K562 (cell line): Measurements from ENCODE around the gene ADAMTS6. TPM values are rescaled to one million over a fixed set of nuclear protein-coding genes. Genes with fewer than 3 reads are reported as not detected.

Experiments used
- ATAC-seq: fragments of 200-7000 bp; cut with Tn5 transposase; 3 replicates; pipeline ENCODE4 v1.9.1; 2020; ENCODE audit warnings: moderate library complexity
- BruUV-seq: library from RNA; stranded (reverse); fragments of 400-500 nt; replicated peaks from 2 replicates; lab custom pipeline; 2021; lab: Mats Ljungman, UMichigan
- CTCF ChIA-PET: fragments of 300-600 bp; formaldehyde crosslinking; extraction: SDS; loops from one replicate; lab custom pipeline; 2021; ENCODE audit warnings: low intra/inter-chr PET ratio; lab: Yijun Ruan, JAX
- POLR2A ChIA-PET: fragments of 300-600, 350-650 bp; sonication (Branson Sonifier 250); formaldehyde crosslinking; extraction: SDS; loops from one replicate; lab custom pipeline; 2021; ENCODE audit warnings: antibody characterized with exemption, inconsistent platforms; lab: Yijun Ruan, JAX
- DNase-seq, 4 experiments: peaks; one replicate each; pipeline versions ENCODE4 v3.0.0 to v3.0.0-alpha.2; 2011 to 2018; ENCODE audit warnings: low spot score in 3 of 4, mixed read lengths in 3 of 4; ENCODE audit errors: extremely low read depth in 1 of 4
- FAIRE-seq: peaks from 2 replicates; lab custom pipeline; 2011; peaks lifted over from hg19 to GRCh38; lab: Jason Lieb, UNC
- H2AFZ ChIP-seq: 2 replicates; pipeline ENCODE4 v1.6.0; 2011; ENCODE audit warnings: low read depth, low read length, control low read depth, inconsistent platforms
- H3K27ac ChIP-seq: fragments of 200-600 bp; 3 replicates; pipeline ENCODE4 v1.8.0; 2011; ENCODE audit warnings: low read depth, mild to moderate bottlenecking, control low read depth, inconsistent platforms, low read length, moderate library complexity, mixed read lengths; ENCODE audit errors: extremely low read depth
- H3K27me3 ChIP-seq, 2 experiments: fragments of 300-600 bp in 1 of 2; 2 replicates in 1 of 2; 3 replicates in 1 of 2; pipeline versions ENCODE4 v1.6.0 to v1.8.0; 2011; ENCODE audit warnings: inconsistent platforms in 2 of 2, low read length in 2 of 2, mild to moderate bottlenecking in 1 of 2, mixed read lengths in 1 of 2, moderate library complexity in 1 of 2; ENCODE audit not compliant: control insufficient read depth in 2 of 2, insufficient read depth in 2 of 2
- H3K36me3 ChIP-seq: fragments of 300-600 bp; 3 replicates; pipeline ENCODE4 v1.8.0; 2011; ENCODE audit warnings: mild to moderate bottlenecking, low read length, inconsistent platforms; ENCODE audit not compliant: control insufficient read depth, insufficient read depth
- H3K4me1 ChIP-seq, 2 experiments: fragments of 200-600 bp in 1 of 2; replicated peaks in 1 of 2; 2 replicates in 1 of 2; 3 replicates in 1 of 2; pipeline versions ENCODE4 v1.5.1 to v1.8.0; 2011; ENCODE audit warnings: inconsistent platforms in 2 of 2, low read length in 2 of 2, mild to moderate bottlenecking in 1 of 2, mixed read lengths in 1 of 2, moderate library complexity in 1 of 2; ENCODE audit not compliant: control insufficient read depth in 2 of 2, insufficient read depth in 2 of 2
- H3K4me2 ChIP-seq: 2 replicates; pipeline ENCODE4 v1.6.1; 2011; ENCODE audit warnings: low read length, control low read depth, inconsistent platforms, mixed read lengths; ENCODE audit not compliant: insufficient read depth
- H3K4me3 ChIP-seq: fragments of 200-600 bp; sonication (generic), shearing (Covaris generic); 2 replicates; pipeline ENCODE4 v1.5.1; 2016; ENCODE audit warnings: control low read depth, inconsistent platforms
- H3K79me2 ChIP-seq: fragments of 200-600 bp; 3 replicates; pipeline ENCODE4 v1.8.0; 2011; ENCODE audit warnings: low read length, inconsistent platforms; ENCODE audit not compliant: control insufficient read depth, insufficient read depth
- H3K9ac ChIP-seq, 2 experiments: 2 replicates each; pipeline versions ENCODE4 v1.6.0 to v1.6.1; 2011; ENCODE audit warnings: low read depth in 2 of 2, low read length in 2 of 2, control low read depth in 1 of 2, inconsistent platforms in 1 of 2, mild to moderate bottlenecking in 1 of 2, mixed read lengths in 1 of 2; ENCODE audit not compliant: insufficient read depth in 1 of 2
- H3K9me1 ChIP-seq: one replicate; pipeline ENCODE4 v1.6.0; 2011; ENCODE audit warnings: inconsistent platforms, mild to moderate bottlenecking, low read length, moderate library complexity; ENCODE audit not compliant: control insufficient read depth, insufficient read depth
- H3K9me3 ChIP-seq: replicated peaks from 2 replicates; pipeline ENCODE4 v1.5.1; 2011; ENCODE audit warnings: low read depth, low read length, inconsistent platforms; ENCODE audit not compliant: control insufficient read depth, insufficient read depth
- H4K20me1 ChIP-seq: replicated peaks from 2 replicates; pipeline ENCODE4 v1.6.1; 2011; ENCODE audit warnings: low read length, inconsistent platforms, mixed read lengths; ENCODE audit not compliant: control insufficient read depth, insufficient read depth
- DMBX1 ChIP-seq: fragments of 250-450 bp; sonication (Bioruptor Pico); IDR thresholded peaks from 2 replicates; pipeline ENCODE4 v1.8.0; 2022; ENCODE audit warnings: inconsistent platforms, mild to moderate bottlenecking, moderate library complexity, borderline replicate concordance
- E2F3 ChIP-seq: fragments of 250-450 bp; sonication (Bioruptor Pico); IDR thresholded peaks from 2 replicates; pipeline ENCODE4 v1.4.0; 2020; ENCODE audit warnings: mild to moderate bottlenecking
- L3MBTL2 ChIP-seq: fragments of 450-650 bp; IDR thresholded peaks from 2 replicates; pipeline ENCODE4 v1.6.1; 2016; ENCODE audit warnings: mild to moderate bottlenecking, moderate library complexity
- PHB2 ChIP-seq: fragments of 450-650 bp; IDR thresholded peaks from 2 replicates; pipeline ENCODE4 v1.6.1; 2017; ENCODE audit warnings: low read depth
- RNF2 ChIP-seq: sonication (generic); IDR thresholded peaks from 2 replicates; pipeline ENCODE4 v1.6.1; 2016
- SRSF9 ChIP-seq: fragments of 200-400 bp; formaldehyde crosslinking; IDR thresholded peaks from 2 replicates; pipeline ENCODE4 v1.6.1; 2017; ENCODE audit warnings: low read depth, low read length, borderline replicate concordance
- ZNF174 ChIP-seq: fragments of 250-450 bp; sonication (Bioruptor Pico); IDR thresholded peaks from 2 replicates; pipeline ENCODE4 v1.4.0; 2020; ENCODE audit warnings: mild to moderate bottlenecking
- WGBS: fragments of 100-300 bp; shearing (Covaris generic); methylation state at CpG from one replicate; pipeline ENCODE4 v1.1.6; 2016; ENCODE audit warnings: low coverage, mixed read lengths; ENCODE audit not compliant: insufficient coverage; ENCODE audit errors: missing lambda C conversion rate; 5-methylcytosine and 5-hydroxymethylcytosine counted together
- in situ Hi-C: fragments of 300-500 bp; cut with MboI; formaldehyde crosslinking; loops from 4 replicates; pipeline ENCODE4 v1.15.0; 2018; ENCODE audit warnings: inconsistent platforms, mixed read lengths
- intact Hi-C: fragments of 100-400 bp; cut with micrococcal nuclease; formaldehyde crosslinking; loops from 2 replicates; pipeline ENCODE4 v1.14.2; 2022
- polyA plus RNA-seq, 8 experiments: library from polyadenylated mRNA; depleted of rRNA in 4 of 8; stranded (reverse) in 5 of 8; unstranded in 3 of 8; fragments of >200 nt; fragmentation: Nextera tagmentation in 2 of 8; fragmentation: Illumina TruSeq in 1 of 8; extraction: Ambion mirVana in 2 of 8; extraction: Trizol in 1 of 8; gene quantifications; 2 replicates each; pipeline versions ENCODE4 v1.2.1 to v1.2.3, GENCODE V29; 2011 to 2014; ENCODE audit warnings: inconsistent platforms in 1 of 8, missing spikeins in 1 of 8
- total RNA-seq, 7 experiments: library from RNA; depleted of rRNA in 6 of 7; stranded (reverse); fragments of >200 nt in 6 of 7; fragmentation: Illumina TruSeq in 2 of 7; extraction: Trizol in 2 of 7; gene quantifications; 2 replicates each; pipeline versions ENCODE4 v1.2.1 to v1.2.3, GENCODE V29; 2011 to 2021; ENCODE audit warnings: low replicate concordance in 1 of 7
- TF ChIP-seq, protein P1 (sequence below): sonication (generic); formaldehyde crosslinking; IDR thresholded peaks from 2 replicates; pipeline ENCODE4 v1.8.0; 2023; ENCODE audit warnings: mild to moderate bottlenecking, missing genetic modification reagents

ADAMTS6 gene
- total and polyA plus RNA-seq, 9 of the 15 experiments (the other 6 are each of a cell fraction or from before 2014, with no cell fraction given) = 0.57 to 5.3 (median 1.5) TPM

DNA sequence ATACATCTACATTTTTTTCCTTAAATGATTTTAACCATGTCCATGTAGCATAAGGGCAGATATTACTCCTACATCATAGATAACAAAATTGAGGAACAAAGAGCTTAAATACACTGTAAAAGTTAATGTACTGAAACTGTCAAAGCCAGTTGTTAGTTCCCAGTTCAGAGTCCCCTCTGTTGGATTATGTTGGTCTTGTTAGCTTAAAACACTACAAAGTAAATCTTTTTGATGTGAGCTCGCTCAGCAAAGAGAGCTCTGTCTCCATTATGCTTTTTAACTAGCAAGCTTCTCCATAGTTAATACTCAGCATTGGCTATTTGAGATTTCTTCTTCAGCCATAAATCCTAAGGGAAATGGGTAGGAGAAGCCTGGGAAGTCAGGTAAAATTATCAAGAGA, 149.1 kb downstream of the ADAMTS6 start (continued):
- TF ChIP-seq, protein P1, sequence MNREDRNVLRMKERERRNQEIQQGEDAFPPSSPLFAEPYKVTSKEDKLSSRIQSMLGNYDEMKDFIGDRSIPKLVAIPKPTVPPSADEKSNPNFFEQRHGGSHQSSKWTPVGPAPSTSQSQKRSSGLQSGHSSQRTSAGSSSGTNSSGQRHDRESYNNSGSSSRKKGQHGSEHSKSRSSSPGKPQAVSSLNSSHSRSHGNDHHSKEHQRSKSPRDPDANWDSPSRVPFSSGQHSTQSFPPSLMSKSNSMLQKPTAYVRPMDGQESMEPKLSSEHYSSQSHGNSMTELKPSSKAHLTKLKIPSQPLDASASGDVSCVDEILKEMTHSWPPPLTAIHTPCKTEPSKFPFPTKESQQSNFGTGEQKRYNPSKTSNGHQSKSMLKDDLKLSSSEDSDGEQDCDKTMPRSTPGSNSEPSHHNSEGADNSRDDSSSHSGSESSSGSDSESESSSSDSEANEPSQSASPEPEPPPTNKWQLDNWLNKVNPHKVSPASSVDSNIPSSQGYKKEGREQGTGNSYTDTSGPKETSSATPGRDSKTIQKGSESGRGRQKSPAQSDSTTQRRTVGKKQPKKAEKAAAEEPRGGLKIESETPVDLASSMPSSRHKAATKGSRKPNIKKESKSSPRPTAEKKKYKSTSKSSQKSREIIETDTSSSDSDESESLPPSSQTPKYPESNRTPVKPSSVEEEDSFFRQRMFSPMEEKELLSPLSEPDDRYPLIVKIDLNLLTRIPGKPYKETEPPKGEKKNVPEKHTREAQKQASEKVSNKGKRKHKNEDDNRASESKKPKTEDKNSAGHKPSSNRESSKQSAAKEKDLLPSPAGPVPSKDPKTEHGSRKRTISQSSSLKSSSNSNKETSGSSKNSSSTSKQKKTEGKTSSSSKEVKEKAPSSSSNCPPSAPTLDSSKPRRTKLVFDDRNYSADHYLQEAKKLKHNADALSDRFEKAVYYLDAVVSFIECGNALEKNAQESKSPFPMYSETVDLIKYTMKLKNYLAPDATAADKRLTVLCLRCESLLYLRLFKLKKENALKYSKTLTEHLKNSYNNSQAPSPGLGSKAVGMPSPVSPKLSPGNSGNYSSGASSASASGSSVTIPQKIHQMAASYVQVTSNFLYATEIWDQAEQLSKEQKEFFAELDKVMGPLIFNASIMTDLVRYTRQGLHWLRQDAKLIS (CRISPR knock-in tag) = no peak
- TF ChIP-seq SRSF9 (no peak), ZNF174 (CRISPR knock-in tag) (no peak)
- TF ChIP-seq, all 486 proteins: peak for 0

DNA sequence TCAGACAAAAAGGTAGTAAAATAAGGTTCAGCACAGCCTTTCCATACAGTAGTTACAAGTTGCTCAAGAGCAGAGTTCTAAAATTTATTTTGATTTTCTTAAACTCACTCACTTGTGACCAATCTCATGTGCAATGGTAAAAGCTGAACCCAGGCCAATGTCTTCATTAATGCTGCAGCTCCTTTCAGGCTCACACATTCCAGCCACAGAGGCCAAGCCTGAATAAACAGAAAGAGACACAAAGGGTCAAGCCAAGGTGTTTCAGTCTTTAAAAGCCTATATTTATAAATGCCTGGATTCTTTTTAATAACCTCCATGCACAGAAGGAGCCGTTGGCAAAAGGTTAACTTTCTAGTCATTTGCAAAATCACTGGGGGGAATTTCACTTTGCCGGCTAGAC, 152.5 kb downstream of the ADAMTS6 start:
- WGBS = 25% methylated on average over 2 of the region's 2 CpGs
- no peak for FAIRE-seq

More for the DNA sequence above, 152.5 kb downstream of the ADAMTS6 start:
- no peak overlapping the region for H3K9ac ChIP-seq
- ATAC-seq = no peak
- H3K9me3 ChIP-seq = no peaks in the 10 kb centered on the region
- no peaks in the 10 kb centered on the region for H4K20me1 ChIP-seq
- TF ChIP-seq RNF2 = no peak
- no peak for TF ChIP-seq L3MBTL2
- TF ChIP-seq PHB2 = no peak
- TF ChIP-seq E2F3 (CRISPR knock-in tag) = no peak
- no peak for TF ChIP-seq DMBX1
- H3K36me3 ChIP-seq = no peaks in the 10 kb centered on the region
- ChIA-PET CTCF (no interaction called here), POLR2A (no interaction called here)
- no peaks in the 10 kb centered on the region for H3K9me1 ChIP-seq
- no peak overlapping the region for H3K27ac ChIP-seq
- H3K4me3 ChIP-seq = no peak overlapping the region
- in situ Hi-C loops (no loop called here), intact Hi-C loops (no loop called here)
- no peaks in the 10 kb centered on the region for H3K27me3 ChIP-seq
- H3K4me2 ChIP-seq = no peak overlapping the region
- no peak for DNase-seq
- no peak overlapping the region for H2AFZ ChIP-seq
- no TSS peak for BruUV-seq
- no peaks in the 10 kb centered on the region for H3K4me1 ChIP-seq
- H3K79me2 ChIP-seq = no peaks in the 10 kb centered on the region
